Anterior cingulate cortex (tissue), 58 donors: ENCODE data around the gene THEMIS.
A peak's percentile ranks its signal among the peaks of the same experiment; 100 is the strongest.
"Not testable (repeated sequence)": the region's sequence is repeated elsewhere in the genome, so short reads cannot be mapped to it uniquely, and the experiment has no call there.

Experiments
- DNase-seq, 58 donors: peaks; one replicate each; lab custom pipeline; 2025; lab: John Stamatoyannopoulos, UW

Gene THEMIS

GRCh38 chr6:127918506-127919427, 17.9 kb upstream of the THEMIS start:
- DNase-seq = no peak

GRCh38 chr6:127917766-127918165, 16.9 kb upstream of the THEMIS start:
- DNase-seq = no peak

GRCh38 chr6:127914240-127914639, 13.4 kb upstream of the THEMIS start:
- no peak for DNase-seq

- DNase-seq = no peak
These were observed 12.1 kb upstream of the THEMIS start for GRCh38 chr6:127912914-127913313.

GRCh38 chr6:127907960-127908640, 7.2 kb upstream of the THEMIS start:
- DNase-seq = no peak

GRCh38 chr6:127904160-127904559, 3.3 kb upstream of the THEMIS start:
- DNase-seq = no peak

- no peak for DNase-seq
These were observed 2.1 kb upstream of the THEMIS start for GRCh38 chr6:127902933-127903332.

- DNase-seq = no peak
These were observed 3.4 kb downstream of the THEMIS start for GRCh38 chr6:127897484-127897883.

- DNase-seq = no peak
These were observed 6.8 kb downstream of the THEMIS start for GRCh38 chr6:127894051-127894450.

- no peak for DNase-seq
These were observed 7.3 kb downstream of the THEMIS start for GRCh38 chr6:127893541-127893940.

GRCh38 chr6:127891731-127892326, 9.0 kb downstream of the THEMIS start:
- DNase-seq = no peak

- no peak for DNase-seq
These were observed 14.3 kb downstream of the THEMIS start for GRCh38 chr6:127886603-127887002.

GRCh38 chr6:127884134-127884533, 16.7 kb downstream of the THEMIS start:
- no peak for DNase-seq

- DNase-seq = not testable (repeated sequence)
These were observed 18.9 kb downstream of the THEMIS start for GRCh38 chr6:127881949-127882348.

GRCh38 chr6:127880429-127880828, 20.4 kb downstream of the THEMIS start:
- DNase-seq = no peak

- DNase-seq = peak in 10 of 58 donors; percentile 1 to 18 (median 8)
These were observed 21.2 kb downstream of the THEMIS start for GRCh38 chr6:127879685-127880084.

GRCh38 chr6:127878115-127878514, 22.7 kb downstream of the THEMIS start:
- DNase-seq = no peak

- DNase-seq = no peak
These were observed 23.6 kb downstream of the THEMIS start for GRCh38 chr6:127877231-127877630.

GRCh38 chr6:127869772-127870404, 31.0 kb downstream of the THEMIS start:
- peak in 24 of 58 donors; percentile 5 to 77 (median 32) for DNase-seq

- DNase-seq = peak in 1 of 58 donors; percentile 18
These were observed 31.7 kb downstream of the THEMIS start for GRCh38 chr6:127869183-127869582.

GRCh38 chr6:127868338-127868737, 32.5 kb downstream of the THEMIS start:
- no peak for DNase-seq
